CD14-positive monocyte (primary cell): Measurements from ENCODE around the gene ATP2B1. TPM values are rescaled to one million over a fixed set of nuclear protein-coding genes. Genes with fewer than 3 reads are reported as not detected.
A peak's percentile ranks its signal among the peaks of the same experiment; 100 is the strongest.

Experiments
- DNase-seq, 3 donors: peaks; one replicate each; pipeline ENCODE4 v3.0.0-alpha.2; 2011 to 2022
- H2AFZ ChIP-seq: 2 replicates; pipeline ENCODE4 v1.6.0; 2012; ENCODE audit warnings: mild to moderate bottlenecking, low read depth, low read length, inconsistent platforms; ENCODE audit not compliant: insufficient read depth, poor library complexity, severe bottlenecking
- H3K27ac ChIP-seq, 2 donors: 1 replicate in 1 of 2; 2 replicates in 1 of 2; pipeline ENCODE4 v1.5.1; 2012 to 2013; ENCODE audit warnings: low read length in 2 of 2, control low read depth in 1 of 2, inconsistent platforms in 1 of 2, low read depth in 1 of 2, mild to moderate bottlenecking in 1 of 2
- H3K27me3 ChIP-seq, 2 donors: one replicate each; pipeline versions ENCODE4 v1.6.0 to v1.6.1; 2011 to 2013; ENCODE audit warnings: low read length in 2 of 2; ENCODE audit not compliant: control insufficient read depth in 2 of 2, insufficient read depth in 2 of 2
- H3K36me3 ChIP-seq, 2 donors: replicated peaks in 1 of 2; 1 replicate in 1 of 2; 2 replicates in 1 of 2; pipeline versions ENCODE4 v1.5.1 to v1.6.1; 2012 to 2013; ENCODE audit warnings: low read length in 2 of 2, control low read depth in 1 of 2, inconsistent platforms in 1 of 2, mild to moderate bottlenecking in 1 of 2; ENCODE audit not compliant: insufficient read depth in 2 of 2, control insufficient read depth in 1 of 2
- H3K4me1 ChIP-seq, 2 donors: 1 replicate in 1 of 2; 2 replicates in 1 of 2; pipeline versions ENCODE4 v1.5.1 to v1.6.1; 2012 to 2013; ENCODE audit warnings: low read length in 2 of 2, control low read depth in 1 of 2, inconsistent platforms in 1 of 2, mild to moderate bottlenecking in 1 of 2, moderate library complexity in 1 of 2; ENCODE audit not compliant: insufficient read depth in 2 of 2, control insufficient read depth in 1 of 2
- H3K4me2 ChIP-seq: replicated peaks from 2 replicates; pipeline ENCODE3; 2012; ENCODE audit warnings: low read length, moderate library complexity, mild to moderate bottlenecking; ENCODE audit not compliant: poor library complexity, severe bottlenecking; ENCODE audit errors: extremely low read depth
- H3K4me3 ChIP-seq, 3 experiments: fragments of 200-600 bp in 1 of 3; sonication (generic) in 1 of 3; replicated peaks in 1 of 3; 1 replicate in 2 of 3; 2 replicates in 1 of 3; pipeline ENCODE4 v1.5.1; 2011 to 2013; ENCODE audit warnings: low read length in 3 of 3, mild to moderate bottlenecking in 3 of 3, control low read depth in 2 of 3, low read depth in 2 of 3, inconsistent platforms in 1 of 3, moderate library complexity in 1 of 3
- H3K79me2 ChIP-seq: 2 replicates; pipeline ENCODE4 v1.6.0; 2012; ENCODE audit warnings: mild to moderate bottlenecking, control low read depth, inconsistent platforms, low read length, moderate library complexity; ENCODE audit not compliant: insufficient read depth
- H3K9ac ChIP-seq: 2 replicates; pipeline ENCODE4 v1.6.0; 2017; ENCODE audit warnings: low read length, mild to moderate bottlenecking; ENCODE audit not compliant: insufficient read depth, poor library complexity, severe bottlenecking
- H3K9me3 ChIP-seq, 2 donors: replicated peaks in 1 of 2; 1 replicate in 1 of 2; 2 replicates in 1 of 2; pipeline versions ENCODE4 v1.5.1 to v1.6.1; 2012 to 2013; ENCODE audit warnings: low read length in 2 of 2, control low read depth in 1 of 2; ENCODE audit not compliant: control insufficient read depth in 1 of 2, insufficient read depth in 1 of 2
- H4K20me1 ChIP-seq: 2 replicates; pipeline ENCODE4 v1.6.0; 2012; ENCODE audit warnings: mild to moderate bottlenecking, low read length, control low read depth, moderate library complexity; ENCODE audit not compliant: insufficient read depth
- H3K27ac Mint-ChIP-seq, 7 donors: one replicate each; pipeline ENCODE4 v1.8.0; 2020; ENCODE audit warnings: mild to moderate bottlenecking in 7 of 7, mixed read lengths in 7 of 7, moderate library complexity in 6 of 7, inconsistent platforms in 2 of 7
- H3K27me3 Mint-ChIP-seq, 3 donors: one replicate each; pipeline ENCODE4 v1.8.0; 2021 to 2022; ENCODE audit warnings: low read depth in 3 of 3, mild to moderate bottlenecking in 3 of 3, mixed read lengths in 3 of 3, moderate library complexity in 3 of 3, inconsistent platforms in 1 of 3
- H3K36me3 Mint-ChIP-seq, 2 donors: one replicate each; pipeline ENCODE4 v1.8.0; 2020; ENCODE audit warnings: mixed read lengths in 2 of 2, inconsistent platforms in 1 of 2, mild to moderate bottlenecking in 1 of 2
- H3K4me1 Mint-ChIP-seq: one replicate; pipeline ENCODE4 v1.8.0; 2020; ENCODE audit warnings: mild to moderate bottlenecking, mixed read lengths
- H3K4me3 Mint-ChIP-seq, 2 donors: one replicate each; pipeline ENCODE4 v1.8.0; 2020; ENCODE audit warnings: mild to moderate bottlenecking in 2 of 2, mixed read lengths in 2 of 2, moderate library complexity in 1 of 2
- H3K9me3 Mint-ChIP-seq, 7 donors: one replicate each; pipeline ENCODE4 v1.8.0; 2020 to 2022; ENCODE audit warnings: mixed read lengths in 7 of 7, mild to moderate bottlenecking in 6 of 7, moderate library complexity in 6 of 7, inconsistent platforms in 2 of 7
- WGBS: methylation state at CpG from one replicate; pipeline ENCODE4 v1.1.5; 2013; ENCODE audit warnings: missing lambda C conversion rate; ENCODE audit not compliant: insufficient coverage; 5-methylcytosine and 5-hydroxymethylcytosine counted together
- intact Hi-C, 2 donors: fragments of 100-400 bp; cut with micrococcal nuclease; formaldehyde crosslinking; loops; one replicate each; pipeline versions ENCODE4 v1.15.0 to v1.15.1; 2023
- polyA plus RNA-seq, 3 donors: library from polyadenylated mRNA; depleted of rRNA in 1 of 3; unstranded in 2 of 3; stranded (reverse) in 1 of 3; fragments of 300-500 nt in 2 of 3; fragments of >200 nt in 1 of 3; fragmentation: Illumina TruSeq in 2 of 3; gene quantifications; 1 replicate in 2 of 3; 2 replicates in 1 of 3; pipeline ENCODE4 v1.2.3, GENCODE V29; 2012 to 2021
- TF ChIP-seq, protein P1 (sequence below): fragments of 200-600 bp; IDR thresholded peaks from one replicate; pipeline ENCODE4 v1.8.0; 2022; ENCODE audit warnings: antibody characterized with exemption, mild to moderate bottlenecking

The ATP2B1 gene
- polyA plus RNA-seq, 3 donors = 35.9 to 59.3 (median 53.9) TPM

GRCh38 chr12:89707703-89708564 is 704 bp downstream of the ATP2B1 start:
- Histone ChIP-seq H3K27me3 (peaks cover 0 to 4% of the 10 kb centered on the region in 2 donors), H3K36me3 (no peaks in the 10 kb centered on the region), H3K4me1 (peaks cover 21 to 41% of the 10 kb centered on the region in 2 donors), H3K9ac (peak overlapping the region; percentile 99), H3K79me2 (peaks cover 59% of the 10 kb centered on the region), H2AFZ (no peak overlapping the region), H3K4me2 (peak overlapping the region; percentile 88), H3K4me3 (peak overlapping the region; percentile 75 to 98 (median 75)), H4K20me1 (peaks cover 56% of the 10 kb centered on the region), H3K27ac (peak overlapping the region; percentile 98 to 99), H3K9me3 (no peaks in the 10 kb centered on the region)
- H3K4me1 Mint-ChIP-seq = peaks cover 43% of the 10 kb centered on the region
- TF ChIP-seq, protein P1, sequence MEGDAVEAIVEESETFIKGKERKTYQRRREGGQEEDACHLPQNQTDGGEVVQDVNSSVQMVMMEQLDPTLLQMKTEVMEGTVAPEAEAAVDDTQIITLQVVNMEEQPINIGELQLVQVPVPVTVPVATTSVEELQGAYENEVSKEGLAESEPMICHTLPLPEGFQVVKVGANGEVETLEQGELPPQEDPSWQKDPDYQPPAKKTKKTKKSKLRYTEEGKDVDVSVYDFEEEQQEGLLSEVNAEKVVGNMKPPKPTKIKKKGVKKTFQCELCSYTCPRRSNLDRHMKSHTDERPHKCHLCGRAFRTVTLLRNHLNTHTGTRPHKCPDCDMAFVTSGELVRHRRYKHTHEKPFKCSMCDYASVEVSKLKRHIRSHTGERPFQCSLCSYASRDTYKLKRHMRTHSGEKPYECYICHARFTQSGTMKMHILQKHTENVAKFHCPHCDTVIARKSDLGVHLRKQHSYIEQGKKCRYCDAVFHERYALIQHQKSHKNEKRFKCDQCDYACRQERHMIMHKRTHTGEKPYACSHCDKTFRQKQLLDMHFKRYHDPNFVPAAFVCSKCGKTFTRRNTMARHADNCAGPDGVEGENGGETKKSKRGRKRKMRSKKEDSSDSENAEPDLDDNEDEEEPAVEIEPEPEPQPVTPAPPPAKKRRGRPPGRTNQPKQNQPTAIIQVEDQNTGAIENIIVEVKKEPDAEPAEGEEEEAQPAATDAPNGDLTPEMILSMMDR = no peak
- peak overlapping the region; percentile 99 to 100 for H3K4me3 Mint-ChIP-seq
- peaks cover 0 to 9% (median 3%) of the 10 kb centered on the region in 7 donors for H3K9me3 Mint-ChIP-seq
- peaks cover 4 to 30% (median 27%) of the 10 kb centered on the region in 3 donors for H3K27me3 Mint-ChIP-seq
- intact Hi-C loops = loop anchor here (2.0 to 5.0 kb wide), 4 partner anchors 25 to 154 kb away; no protein-coding TSS in a partner anchor
- WGBS = under 1% methylated on average over 65 of the region's 73 CpGs
- peak in 2 of 3 donors; percentile 18 to 26 for DNase-seq
- peak overlapping the region; percentile 87 to 99 (median 98) for H3K27ac Mint-ChIP-seq
- peaks cover 43 to 47% of the 10 kb centered on the region in 2 donors for H3K36me3 Mint-ChIP-seq

- Histone ChIP-seq H3K4me2 (peak overlapping the region; percentile 88), H3K36me3 (no peaks in the 10 kb centered on the region), H3K4me3 (peak overlapping the region; percentile 75 to 98 (median 75)), H2AFZ (no peak overlapping the region), H3K79me2 (peaks cover 67% of the 10 kb centered on the region), H3K9ac (peak overlapping the region; percentile 99), H3K9me3 (no peaks in the 10 kb centered on the region), H4K20me1 (peaks cover 64% of the 10 kb centered on the region), H3K4me1 (peaks cover 21 to 41% of the 10 kb centered on the region in 2 donors), H3K27ac (peak overlapping the region; percentile 98 to 99), H3K27me3 (peaks cover 0 to 4% of the 10 kb centered on the region in 2 donors)
- intact Hi-C loops = loop anchor here (5.0 kb wide), 2 partner anchors 150 to 155 kb away; no protein-coding TSS in a partner anchor
- peaks cover 4 to 30% (median 27%) of the 10 kb centered on the region in 3 donors for H3K27me3 Mint-ChIP-seq
- TF ChIP-seq, protein P1 = no peak
- H3K4me3 Mint-ChIP-seq = peak overlapping the region; percentile 99 to 100
- WGBS = 14% methylated on average over 11 of the region's 17 CpGs
- no peak for DNase-seq
- H3K36me3 Mint-ChIP-seq = peaks cover 47 to 50% of the 10 kb centered on the region in 2 donors
- peaks cover 43% of the 10 kb centered on the region for H3K4me1 Mint-ChIP-seq
- peaks cover 0 to 9% (median 3%) of the 10 kb centered on the region in 7 donors for H3K9me3 Mint-ChIP-seq
- peak overlapping the region; percentile 87 to 99 (median 98) for H3K27ac Mint-ChIP-seq
These were observed 1.5 kb downstream of the ATP2B1 start for GRCh38 chr12:89706986-89707702.
